SK-N-MC (cell line): ENCODE measurements around the gene BPIFB1.

Source experiments
- EZH2 ChIP-seq: fragments of 200-600 bp; sonication (generic); IDR thresholded peaks from one replicate; pipeline ENCODE4 v1.6.1; 2017; ENCODE audit warnings: antibody characterized with exemption
- FOXP2 ChIP-seq: optimal IDR thresholded peaks from 2 replicates; pipeline ENCODE3; 2011; ENCODE audit warnings: mild to moderate bottlenecking, moderate library complexity; ENCODE audit not compliant: insufficient read depth; ENCODE audit errors: extremely low read length, control extremely low read depth
- POLR2AphosphoS5 ChIP-seq: IDR thresholded peaks from 2 replicates; pipeline ENCODE4 v1.6.1; 2012; ENCODE audit warnings: mild to moderate bottlenecking, low read depth, low read length, borderline replicate concordance

GRCh38 chr20:33304046-33304445 lies 21.0 kb downstream of the BPIFB1 start:
- TF ChIP-seq EZH2 (no peak), POLR2AphosphoS5 (no peak), FOXP2 (no peak)
